Endodermal cell (in vitro differentiated cells): ENCODE data around the gene PTPRC. TPM values are rescaled to one million over a fixed set of nuclear protein-coding genes. Genes with fewer than 3 reads are reported as not detected.

Experiments used
- DNase-seq: peaks from one replicate; pipeline ENCODE4 v3.0.0-alpha.2; 2017
- H3K27ac ChIP-seq: 2 replicates; pipeline ENCODE4 v1.5.1; 2013; ENCODE audit warnings: mild to moderate bottlenecking, low read depth, low read length, moderate library complexity
- H3K27me3 ChIP-seq: 2 replicates; pipeline ENCODE4 v1.6.1; 2013; ENCODE audit warnings: mild to moderate bottlenecking, low read length, moderate library complexity; ENCODE audit not compliant: insufficient read depth, control insufficient read depth, poor library complexity, severe bottlenecking
- H3K36me3 ChIP-seq: 2 replicates; pipeline ENCODE4 v1.7.0; 2013; ENCODE audit warnings: mild to moderate bottlenecking, low read length, moderate library complexity; ENCODE audit not compliant: control insufficient read depth, insufficient read depth
- H3K4me1 ChIP-seq: one replicate; pipeline ENCODE4 v1.7.0; 2013; ENCODE audit warnings: low read length; ENCODE audit not compliant: control insufficient read depth, insufficient read depth
- H3K4me3 ChIP-seq: 2 replicates; pipeline ENCODE4 v1.5.1; 2013; ENCODE audit warnings: mild to moderate bottlenecking, low read length, moderate library complexity
- H3K9ac ChIP-seq: 2 replicates; pipeline ENCODE4 v1.6.1; 2013; ENCODE audit warnings: mild to moderate bottlenecking, low read length, moderate library complexity; ENCODE audit not compliant: poor library complexity, severe bottlenecking; ENCODE audit errors: extremely low read depth
- H3K9me3 ChIP-seq: 2 replicates; pipeline ENCODE4 v1.6.1; 2013; ENCODE audit warnings: mild to moderate bottlenecking, low read length, moderate library complexity; ENCODE audit not compliant: control insufficient read depth
- H3K27ac Mint-ChIP-seq: 2 replicates; pipeline ENCODE4 v1.8.0; 2020; ENCODE audit warnings: mixed read lengths
- H3K27me3 Mint-ChIP-seq: 2 replicates; pipeline ENCODE4 v1.8.0; 2021; ENCODE audit warnings: mild to moderate bottlenecking, mixed read lengths; ENCODE audit not compliant: insufficient read depth
- H3K36me3 Mint-ChIP-seq: 2 replicates; pipeline ENCODE4 v1.8.0; 2020; ENCODE audit warnings: low read depth, mixed read lengths
- H3K4me1 Mint-ChIP-seq: 2 replicates; pipeline ENCODE4 v1.8.0; 2020; ENCODE audit warnings: mixed read lengths
- H3K4me3 Mint-ChIP-seq: 2 replicates; pipeline ENCODE4 v1.8.0; 2020; ENCODE audit warnings: mild to moderate bottlenecking, moderate library complexity, mixed read lengths
- H3K9me3 Mint-ChIP-seq: 2 replicates; pipeline ENCODE4 v1.8.0; 2020; ENCODE audit warnings: mild to moderate bottlenecking, mixed read lengths
- CTCF ChIP-seq: fragments of 200-600 bp; sonication (generic); conservative IDR thresholded peaks from 2 replicates; pipeline ENCODE4 v1.5.0; 2021; ENCODE audit warnings: antibody characterized with exemption, mild to moderate bottlenecking
- WGBS, 2 experiments: methylation state at CpG; one replicate each; pipeline versions ENCODE4 v1.1.5 to v1.1.7; 2013; ENCODE audit warnings: missing lambda C conversion rate in 2 of 2, mixed read lengths in 1 of 2; ENCODE audit not compliant: insufficient coverage in 1 of 2, insufficient read length in 1 of 2; 5-methylcytosine and 5-hydroxymethylcytosine counted together
- total RNA-seq, 2 donors: library from RNA; stranded (reverse); fragmentation: NEBNext Ultra II Directional in 1 of 2; extraction: Animal tissue kit (Norgen Biotek cat#: 25700) in 1 of 2; gene quantifications; 2 replicates in 1 of 2; 3 replicates in 1 of 2; pipeline ENCODE4 v1.2.1, GENCODE V29; 2021

PTPRC gene
- total RNA-seq, 2 donors from 2014 or later, result 0.11 TPM; not detected in 1

DNA sequence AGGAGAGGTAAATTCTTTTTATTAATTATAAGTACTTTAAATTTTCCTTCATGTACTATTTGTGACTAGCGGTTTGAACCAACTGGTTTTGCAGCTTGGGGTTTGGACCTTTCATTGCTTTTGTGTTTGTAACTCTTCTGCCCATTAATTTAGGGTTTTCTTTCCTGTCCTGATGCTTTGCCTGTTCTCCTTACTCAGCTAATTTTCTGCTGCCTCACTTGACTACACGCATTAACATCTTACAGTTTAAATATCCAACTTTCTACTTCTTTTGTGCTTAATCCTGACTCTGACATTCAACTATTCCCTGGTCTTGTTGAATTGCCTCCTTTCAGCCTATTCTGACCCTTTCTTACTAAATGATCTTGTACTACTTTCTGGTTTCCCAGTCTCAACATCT, 135.6 kb downstream of the PTPRC start:
- Histone ChIP-seq H3K27me3 (no peaks in the 10 kb centered on the region), H3K9ac (no peak overlapping the region), H3K36me3 (no peaks in the 10 kb centered on the region), H3K4me3 (no peak overlapping the region), H3K9me3 (no peaks in the 10 kb centered on the region), H3K4me1 (no peaks in the 10 kb centered on the region), H3K27ac (no peak overlapping the region)
- no peak overlapping the region for H3K4me3 Mint-ChIP-seq
- no peak for DNase-seq
- H3K9me3 Mint-ChIP-seq, result no peaks in the 10 kb centered on the region
- H3K4me1 Mint-ChIP-seq, result peaks cover 8% of the 10 kb centered on the region
- 89 to 93% methylated on average over 1 to 2 of the region's 2 CpGs for WGBS, 2 experiments
- no peaks in the 10 kb centered on the region for H3K27me3 Mint-ChIP-seq
- no peak for TF ChIP-seq CTCF
- H3K27ac Mint-ChIP-seq, result no peak overlapping the region
- H3K36me3 Mint-ChIP-seq, result no peaks in the 10 kb centered on the region

- Mint-ChIP-seq H3K27ac (no peak overlapping the region), H3K4me1 (peaks cover 8% of the 10 kb centered on the region), H3K36me3 (no peaks in the 10 kb centered on the region), H3K27me3 (no peaks in the 10 kb centered on the region), H3K4me3 (no peak overlapping the region), H3K9me3 (no peaks in the 10 kb centered on the region)
- no peak for TF ChIP-seq CTCF
- no peak overlapping the region for H3K9ac ChIP-seq
- no peaks in the 10 kb centered on the region for H3K4me1 ChIP-seq
- H3K36me3 ChIP-seq, result no peaks in the 10 kb centered on the region
- H3K27ac ChIP-seq, result no peak overlapping the region
- no peaks in the 10 kb centered on the region for H3K27me3 ChIP-seq
- no peak overlapping the region for H3K4me3 ChIP-seq
- no peaks in the 10 kb centered on the region for H3K9me3 ChIP-seq
- WGBS, 2 experiments, result 94 to 95% methylated on average over 5 to 6 of the region's 6 CpGs
- DNase-seq, result no peak
Measured at GRCh38 chr1:198775606-198776005, 136.8 kb downstream of the PTPRC start.

DNA sequence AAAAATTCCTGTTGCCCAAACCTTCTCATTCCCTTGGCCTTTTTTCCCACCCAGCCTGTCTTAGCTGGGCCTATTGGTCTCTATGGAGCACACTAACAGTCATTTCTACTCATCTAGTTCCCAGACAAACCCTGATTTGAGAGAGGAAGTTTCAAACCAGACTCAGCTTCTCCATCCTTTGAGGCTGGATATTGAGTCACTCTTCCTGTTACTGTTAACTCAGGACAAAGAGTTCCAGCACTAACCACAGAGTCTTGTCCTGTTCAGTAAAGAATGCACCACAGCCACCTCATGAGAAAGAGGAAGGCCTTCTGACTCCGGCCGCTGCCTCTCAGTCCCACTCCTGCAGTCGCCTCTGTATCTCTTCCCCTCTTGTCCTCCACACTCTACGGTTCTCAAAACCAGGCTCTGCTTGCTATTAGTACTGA, 137.8 kb downstream of the PTPRC start:
- H3K4me1 ChIP-seq, result no peaks in the 10 kb centered on the region
- no peaks in the 10 kb centered on the region for H3K36me3 Mint-ChIP-seq
- no peak overlapping the region for H3K4me3 ChIP-seq
- H3K27me3 ChIP-seq, result no peaks in the 10 kb centered on the region
- H3K9ac ChIP-seq, result no peak overlapping the region
- no peak overlapping the region for H3K27ac Mint-ChIP-seq
- no peaks in the 10 kb centered on the region for H3K27me3 Mint-ChIP-seq
- H3K27ac ChIP-seq, result no peak overlapping the region
- no peaks in the 10 kb centered on the region for H3K9me3 ChIP-seq
- no peak for TF ChIP-seq CTCF
- H3K36me3 ChIP-seq, result no peaks in the 10 kb centered on the region
- H3K9me3 Mint-ChIP-seq, result no peaks in the 10 kb centered on the region
- peaks cover 8% of the 10 kb centered on the region for H3K4me1 Mint-ChIP-seq
- no peak for DNase-seq
- WGBS, 2 experiments, result 93 to 100% methylated on average over 1 to 4 of the region's 4 CpGs
- no peak overlapping the region for H3K4me3 Mint-ChIP-seq
